ENCODE measurements around the gene CRYBA1.
A peak's percentile ranks its signal among the peaks of the same experiment; 100 is the strongest.

DNA sequence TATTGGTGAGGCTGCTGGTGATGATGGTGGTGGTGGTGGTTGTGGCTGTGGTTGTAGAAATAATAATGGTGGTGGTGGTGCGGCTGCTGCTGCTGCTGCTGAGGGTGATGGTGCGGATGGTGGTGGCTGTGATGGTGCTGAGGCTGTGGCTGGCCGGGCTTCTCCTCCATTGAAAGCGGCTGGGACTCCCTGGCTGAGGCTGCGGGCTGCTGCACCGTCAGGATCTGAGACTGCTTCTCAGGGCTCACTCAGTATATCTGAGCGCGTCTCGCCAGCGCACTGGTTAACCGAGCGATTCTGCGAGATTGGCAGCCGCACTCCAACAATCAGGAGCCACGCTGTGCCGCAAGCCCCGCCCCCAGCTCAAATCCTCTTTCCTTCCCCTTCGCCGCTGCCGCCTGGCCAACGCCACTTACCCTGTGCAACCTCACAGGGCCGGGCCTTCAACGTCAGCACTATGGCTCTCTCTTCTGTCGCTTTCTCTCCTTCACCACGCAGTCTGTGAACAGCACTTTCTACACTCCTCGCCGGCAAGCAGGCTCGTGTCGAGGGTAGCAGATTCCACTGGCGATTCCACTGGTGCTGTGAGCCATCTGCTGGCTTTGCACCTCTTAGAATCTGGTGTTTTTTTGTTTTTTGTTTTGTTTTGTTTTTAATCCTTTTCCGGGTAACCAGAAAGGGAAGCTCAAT is 47.4 kb downstream of the CRYBA1 start, which contains the start of gene NUFIP2:
- TF ChIP-seq, protein P1, sequence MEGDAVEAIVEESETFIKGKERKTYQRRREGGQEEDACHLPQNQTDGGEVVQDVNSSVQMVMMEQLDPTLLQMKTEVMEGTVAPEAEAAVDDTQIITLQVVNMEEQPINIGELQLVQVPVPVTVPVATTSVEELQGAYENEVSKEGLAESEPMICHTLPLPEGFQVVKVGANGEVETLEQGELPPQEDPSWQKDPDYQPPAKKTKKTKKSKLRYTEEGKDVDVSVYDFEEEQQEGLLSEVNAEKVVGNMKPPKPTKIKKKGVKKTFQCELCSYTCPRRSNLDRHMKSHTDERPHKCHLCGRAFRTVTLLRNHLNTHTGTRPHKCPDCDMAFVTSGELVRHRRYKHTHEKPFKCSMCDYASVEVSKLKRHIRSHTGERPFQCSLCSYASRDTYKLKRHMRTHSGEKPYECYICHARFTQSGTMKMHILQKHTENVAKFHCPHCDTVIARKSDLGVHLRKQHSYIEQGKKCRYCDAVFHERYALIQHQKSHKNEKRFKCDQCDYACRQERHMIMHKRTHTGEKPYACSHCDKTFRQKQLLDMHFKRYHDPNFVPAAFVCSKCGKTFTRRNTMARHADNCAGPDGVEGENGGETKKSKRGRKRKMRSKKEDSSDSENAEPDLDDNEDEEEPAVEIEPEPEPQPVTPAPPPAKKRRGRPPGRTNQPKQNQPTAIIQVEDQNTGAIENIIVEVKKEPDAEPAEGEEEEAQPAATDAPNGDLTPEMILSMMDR (IDR thresholded peaks at IDR 0.05): no peak
- peak in 1 of 2 donors; percentile 97 for TF ChIP-seq POLR2A (IDR thresholded peaks at IDR 0.05)

All from lower leg skin (tissue), 3 donors.